Measurements from ENCODE around the gene KRTAP10-3. TPM values are rescaled to one million over a fixed set of nuclear protein-coding genes. Genes with fewer than 3 reads are reported as not detected.

Gene KRTAP10-3
- total RNA-seq, 3 donors from 2014 or later (not counting 1 experiment from before 2014, with no cell fraction given) = not detected

DNA sequence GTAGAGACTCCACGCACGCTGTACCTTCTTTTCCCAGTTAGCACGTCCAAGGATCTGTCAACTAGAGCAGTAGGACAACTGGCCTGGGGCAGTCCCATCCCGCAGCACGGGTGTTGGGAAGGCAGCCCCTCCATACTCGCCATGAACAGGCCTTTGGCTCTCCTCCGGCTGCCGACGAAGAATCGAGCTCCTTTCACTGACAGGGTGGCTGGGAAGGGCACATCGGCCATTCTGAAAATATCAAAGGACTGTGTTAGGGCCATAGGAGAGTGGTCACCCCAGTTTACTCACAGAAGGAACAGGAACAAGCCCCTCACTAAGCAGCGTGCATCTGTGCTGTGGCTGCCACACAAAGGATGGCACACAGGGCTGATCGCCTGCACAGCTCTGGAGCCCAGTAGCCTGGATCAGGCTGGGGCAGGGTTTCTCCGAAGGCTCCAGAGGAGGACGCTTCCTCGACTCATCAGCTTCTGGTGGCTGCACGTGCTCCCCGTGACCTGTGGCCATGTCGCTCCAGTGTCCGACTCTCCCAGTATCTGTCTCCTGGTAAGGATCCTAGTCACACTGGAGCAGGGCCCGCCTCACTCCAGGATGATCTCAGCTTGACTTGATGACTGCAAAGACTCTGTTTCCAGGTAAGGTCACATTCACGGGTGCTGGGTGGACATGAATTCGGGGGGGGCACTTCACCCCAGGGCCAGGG lies 27.5 kb downstream of the KRTAP10-3 start:
- H3K27me3 ChIP-seq (ENCODE audit: control insufficient read depth, insufficient read depth, low read length) = no peaks in the 10 kb centered on the region
- H3K4me3 ChIP-seq (ENCODE audit: low read length) = no peak overlapping the region
- intact Hi-C loops (cut with micrococcal nuclease) = no loop called here
- no peaks in the 10 kb centered on the region for H3K27me3 Mint-ChIP-seq (ENCODE audit: low read depth in 2 of 2)
- no peak overlapping the region for H3K27ac Mint-ChIP-seq
- TF ChIP-seq, protein P1, sequence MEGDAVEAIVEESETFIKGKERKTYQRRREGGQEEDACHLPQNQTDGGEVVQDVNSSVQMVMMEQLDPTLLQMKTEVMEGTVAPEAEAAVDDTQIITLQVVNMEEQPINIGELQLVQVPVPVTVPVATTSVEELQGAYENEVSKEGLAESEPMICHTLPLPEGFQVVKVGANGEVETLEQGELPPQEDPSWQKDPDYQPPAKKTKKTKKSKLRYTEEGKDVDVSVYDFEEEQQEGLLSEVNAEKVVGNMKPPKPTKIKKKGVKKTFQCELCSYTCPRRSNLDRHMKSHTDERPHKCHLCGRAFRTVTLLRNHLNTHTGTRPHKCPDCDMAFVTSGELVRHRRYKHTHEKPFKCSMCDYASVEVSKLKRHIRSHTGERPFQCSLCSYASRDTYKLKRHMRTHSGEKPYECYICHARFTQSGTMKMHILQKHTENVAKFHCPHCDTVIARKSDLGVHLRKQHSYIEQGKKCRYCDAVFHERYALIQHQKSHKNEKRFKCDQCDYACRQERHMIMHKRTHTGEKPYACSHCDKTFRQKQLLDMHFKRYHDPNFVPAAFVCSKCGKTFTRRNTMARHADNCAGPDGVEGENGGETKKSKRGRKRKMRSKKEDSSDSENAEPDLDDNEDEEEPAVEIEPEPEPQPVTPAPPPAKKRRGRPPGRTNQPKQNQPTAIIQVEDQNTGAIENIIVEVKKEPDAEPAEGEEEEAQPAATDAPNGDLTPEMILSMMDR (IDR thresholded peaks at IDR 0.05) = no peak
- H3K36me3 ChIP-seq (ENCODE audit: control insufficient read depth, insufficient read depth, low read length) = no peaks in the 10 kb centered on the region
- H3K4me3 Mint-ChIP-seq = no peak overlapping the region
- 90% methylated on average over 23 of the region's 23 CpGs for WGBS (ENCODE audit: insufficient coverage)
- ATAC-seq (no peak), DNase-seq (no peak)
- H3K36me3 Mint-ChIP-seq = no peaks in the 10 kb centered on the region
- no peaks in the 10 kb centered on the region for H3K9me3 Mint-ChIP-seq
- H3K9me3 ChIP-seq (ENCODE audit: control insufficient read depth, insufficient read depth, low read length) = no peaks in the 10 kb centered on the region
- peaks cover 0 to 5% of the 10 kb centered on the region in 2 donors for H3K4me1 Mint-ChIP-seq
- H3K27ac ChIP-seq (ENCODE audit: low read length) = no peak overlapping the region
- H3K4me1 ChIP-seq (ENCODE audit: control insufficient read depth, insufficient read depth, low read length) = no peaks in the 10 kb centered on the region

DNA sequence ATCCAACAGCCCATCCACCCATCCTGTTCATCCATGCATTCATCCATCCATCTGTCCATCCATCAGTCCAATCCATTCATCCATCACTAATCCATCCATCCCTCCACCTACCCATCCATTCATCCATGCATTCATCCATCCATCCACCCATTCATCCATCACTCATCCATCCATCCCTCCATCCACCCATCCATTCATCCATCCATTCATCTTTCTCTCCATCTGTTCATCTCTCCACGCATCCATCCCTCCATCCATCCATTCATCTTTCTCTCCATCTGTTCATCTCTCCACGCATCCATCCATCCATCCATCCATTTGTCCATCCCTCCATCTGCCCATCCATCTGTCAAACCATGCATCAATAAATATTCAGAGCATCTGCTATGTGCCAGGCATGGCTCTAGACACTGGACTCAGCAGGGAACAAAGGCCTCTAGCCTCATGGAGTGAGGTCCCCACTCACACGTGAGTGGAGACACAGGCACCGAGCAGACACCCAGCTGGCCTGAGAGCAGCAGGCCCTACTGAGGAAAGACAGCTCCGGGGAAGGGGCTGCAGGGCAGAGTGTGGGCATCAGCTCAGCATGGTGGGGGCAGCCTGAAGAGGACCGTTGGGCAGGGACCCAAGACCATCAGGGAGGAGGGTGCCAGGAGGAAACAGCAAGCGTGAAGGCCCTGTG lies 28.2 kb downstream of the KRTAP10-3 start:
- intact Hi-C loops (cut with micrococcal nuclease) = no loop called here
- no peaks in the 10 kb centered on the region for H3K9me3 Mint-ChIP-seq
- H3K9me3 ChIP-seq (ENCODE audit: control insufficient read depth, insufficient read depth, low read length) = no peaks in the 10 kb centered on the region
- 84% methylated on average over 7 of the region's 7 CpGs for WGBS (ENCODE audit: insufficient coverage)
- peaks cover 0 to 5% of the 10 kb centered on the region in 2 donors for H3K4me1 Mint-ChIP-seq
- DNase-seq (no peak), ATAC-seq (no peak)
- H3K27ac ChIP-seq (ENCODE audit: low read length) = no peak overlapping the region
- H3K36me3 Mint-ChIP-seq = no peaks in the 10 kb centered on the region
- no peaks in the 10 kb centered on the region for H3K4me1 ChIP-seq (ENCODE audit: control insufficient read depth, insufficient read depth, low read length)
- TF ChIP-seq, protein P1 (IDR thresholded peaks at IDR 0.05) = no peak
- no peaks in the 10 kb centered on the region for H3K27me3 ChIP-seq (ENCODE audit: control insufficient read depth, insufficient read depth, low read length)
- no peak overlapping the region for H3K4me3 ChIP-seq (ENCODE audit: low read length)
- H3K36me3 ChIP-seq (ENCODE audit: control insufficient read depth, insufficient read depth, low read length) = no peaks in the 10 kb centered on the region
- H3K4me3 Mint-ChIP-seq = no peak overlapping the region
- H3K27ac Mint-ChIP-seq = no peak overlapping the region
- H3K27me3 Mint-ChIP-seq (ENCODE audit: low read depth in 2 of 2) = no peaks in the 10 kb centered on the region

DNA sequence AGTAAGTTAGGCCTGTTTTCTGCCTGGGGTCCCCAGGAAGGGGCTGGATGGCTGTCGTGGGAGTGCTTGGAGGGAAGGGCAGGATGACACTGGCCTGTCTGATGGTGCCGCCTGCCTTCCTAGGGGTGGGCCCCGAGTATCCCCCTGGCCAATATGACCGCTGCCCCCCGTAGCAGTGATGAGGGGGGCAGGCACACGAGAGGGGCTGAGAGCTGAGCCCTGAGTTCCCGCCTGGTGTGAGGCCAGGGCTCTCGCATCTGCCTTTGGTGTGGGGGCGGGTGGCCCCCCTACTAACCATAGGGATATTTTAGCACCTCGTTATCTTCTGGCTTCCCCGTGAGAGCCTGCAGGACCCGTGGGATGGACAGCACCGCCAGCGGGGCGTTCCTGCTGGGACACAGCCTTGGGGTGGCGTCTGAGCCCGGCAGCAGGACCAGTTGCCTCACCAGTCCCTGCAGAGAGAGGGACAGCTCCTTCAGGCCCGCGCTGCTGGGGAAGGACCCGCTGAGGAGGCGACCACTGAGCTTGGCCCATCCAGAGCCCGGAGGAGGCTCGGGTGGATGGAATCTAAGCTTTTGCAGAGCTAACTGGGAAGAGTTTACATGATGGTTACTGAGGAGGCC lies 29.0 kb downstream of the KRTAP10-3 start:
- no peak overlapping the region for H3K4me3 Mint-ChIP-seq
- no peaks in the 10 kb centered on the region for H3K27me3 Mint-ChIP-seq (ENCODE audit: low read depth in 2 of 2)
- ATAC-seq (no peak), DNase-seq (no peak)
- peaks cover 0 to 5% of the 10 kb centered on the region in 2 donors for H3K4me1 Mint-ChIP-seq
- H3K36me3 Mint-ChIP-seq = no peaks in the 10 kb centered on the region
- WGBS (ENCODE audit: insufficient coverage) = 82% methylated on average over 23 of the region's 23 CpGs
- no peak overlapping the region for H3K27ac Mint-ChIP-seq
- H3K4me3 ChIP-seq (ENCODE audit: low read length) = no peak overlapping the region
- no peak overlapping the region for H3K27ac ChIP-seq (ENCODE audit: low read length)
- intact Hi-C loops (cut with micrococcal nuclease) = no loop called here
- H3K36me3 ChIP-seq (ENCODE audit: control insufficient read depth, insufficient read depth, low read length) = no peaks in the 10 kb centered on the region
- TF ChIP-seq, protein P1 (IDR thresholded peaks at IDR 0.05) = no peak
- no peaks in the 10 kb centered on the region for H3K4me1 ChIP-seq (ENCODE audit: control insufficient read depth, insufficient read depth, low read length)
- no peaks in the 10 kb centered on the region for H3K9me3 ChIP-seq (ENCODE audit: control insufficient read depth, insufficient read depth, low read length)
- no peaks in the 10 kb centered on the region for H3K27me3 ChIP-seq (ENCODE audit: control insufficient read depth, insufficient read depth, low read length)
- no peaks in the 10 kb centered on the region for H3K9me3 Mint-ChIP-seq

Measured in natural killer cell (primary cell).